GM12874 (cell line): Measurements from ENCODE around the gene DNAAF5.

Experiments
- CTCF ChIP-seq: IDR thresholded peaks from 2 replicates; pipeline ENCODE4 v1.5.1; 2011; ENCODE audit warnings: low read depth, mild to moderate bottlenecking, control low read depth, low read length, moderate library complexity; ENCODE audit not compliant: insufficient read depth

DNAAF5 gene

DNA sequence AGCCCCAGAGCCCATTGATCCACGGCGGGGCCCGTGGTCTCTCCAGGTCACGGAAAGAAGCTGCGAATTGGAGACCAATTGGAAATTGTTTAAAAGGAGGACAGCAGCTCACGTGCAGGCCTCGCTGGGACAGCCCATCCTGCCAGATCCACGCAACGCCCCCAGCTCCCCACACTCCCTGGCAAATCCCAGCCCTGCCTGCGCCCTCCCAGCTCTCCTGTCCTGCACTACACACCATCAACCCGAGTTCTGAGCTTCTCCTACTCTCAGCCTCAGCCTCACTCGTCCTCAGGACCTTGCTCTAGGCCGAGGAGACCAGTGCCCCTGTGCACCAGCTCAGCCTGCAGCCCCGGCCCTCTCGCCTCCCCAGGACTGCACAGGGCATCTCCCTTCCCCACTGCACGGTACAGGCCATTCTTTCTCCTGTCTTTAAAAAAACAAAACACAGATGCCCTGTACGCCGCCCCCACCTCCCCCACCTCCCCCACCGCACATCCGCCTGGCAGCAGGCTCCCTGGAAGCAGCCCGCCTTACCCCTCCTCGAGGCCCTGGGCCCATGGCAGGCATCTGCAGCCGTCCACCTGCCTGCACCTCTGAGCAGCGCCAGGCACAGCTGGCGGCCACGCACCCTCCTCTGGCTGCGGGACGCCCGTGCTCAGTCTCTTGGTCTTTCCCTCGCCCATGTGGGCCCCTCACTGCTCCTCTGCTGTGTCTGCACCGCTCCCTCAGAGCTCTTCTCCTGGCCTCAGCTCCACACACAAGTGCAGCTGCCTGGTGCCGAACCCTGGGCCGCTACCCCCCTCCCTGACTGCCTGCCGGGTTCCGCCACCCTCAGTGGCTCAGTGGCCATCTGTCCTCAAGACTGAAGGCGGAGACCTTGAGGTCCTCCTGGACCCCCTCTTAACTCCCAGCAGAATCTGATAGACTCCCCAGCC, 57.3 kb downstream of the DNAAF5 start:
- no peak for TF ChIP-seq CTCF

DNA sequence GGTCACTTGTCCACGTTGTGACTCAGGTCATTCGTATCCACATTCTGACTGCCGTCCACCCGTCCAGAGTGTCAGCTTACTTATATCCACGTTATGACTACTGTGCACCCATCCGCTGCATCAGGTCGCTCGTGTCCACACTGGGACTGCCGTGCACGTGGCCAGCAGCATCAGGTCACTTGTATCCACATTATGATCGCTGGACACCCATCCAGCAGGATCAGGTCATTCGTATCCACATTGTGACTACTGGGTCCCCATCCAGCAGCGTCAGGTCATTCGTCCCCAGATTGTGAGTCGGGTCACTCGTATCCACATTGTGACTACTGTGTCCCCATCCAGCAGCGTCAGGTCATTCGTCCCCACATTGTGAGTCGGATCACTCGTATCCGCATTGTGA, 58.5 kb downstream of the DNAAF5 start:
- no peak for TF ChIP-seq CTCF

DNA sequence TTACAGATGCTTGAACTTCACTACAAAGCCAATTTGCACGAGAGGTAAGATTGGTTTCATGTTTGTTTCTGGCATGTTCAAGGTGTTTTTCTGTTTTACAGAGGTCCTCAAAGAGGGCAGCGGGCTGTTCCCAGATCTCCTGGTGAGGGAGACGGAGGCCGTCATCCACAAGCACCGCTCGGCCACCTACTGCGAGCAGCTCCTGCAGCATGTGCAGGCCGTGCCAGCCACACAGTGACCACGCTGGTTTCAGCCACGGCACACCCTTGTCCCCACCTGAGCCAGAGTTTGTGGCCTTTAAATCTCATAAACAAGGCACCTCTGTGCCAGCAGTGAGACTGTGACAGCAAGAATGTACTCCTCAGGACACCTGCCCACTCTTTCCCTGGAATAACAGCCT, 58.9 kb downstream of the DNAAF5 start:
- TF ChIP-seq CTCF, result no peak

GRCh38 chr7:786472-787255, 60.2 kb downstream of the DNAAF5 start:
- peak; percentile 83 for TF ChIP-seq CTCF

- TF ChIP-seq CTCF, result no peak
These were observed 61.1 kb downstream of the DNAAF5 start for GRCh38 chr7:787332-788240.

DNA sequence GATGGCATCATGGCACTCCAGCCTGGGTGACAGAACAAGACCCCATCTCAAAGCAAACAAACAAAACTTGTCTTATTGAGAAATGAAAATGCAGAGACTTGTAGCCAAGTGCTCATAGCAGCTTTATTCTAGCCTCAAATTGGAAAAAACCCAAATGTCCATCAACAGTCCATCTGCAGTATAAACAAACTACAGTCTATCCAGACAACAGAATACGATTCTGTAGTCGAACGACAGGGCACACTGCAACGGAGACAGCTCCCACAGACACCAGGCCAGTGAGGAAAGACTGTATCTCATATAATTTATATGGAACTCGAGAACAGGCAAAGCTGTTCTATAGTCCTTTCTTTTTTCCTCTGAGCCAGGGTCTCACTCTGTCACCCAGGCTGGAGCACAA, 65.0 kb downstream of the DNAAF5 start:
- no peak for TF ChIP-seq CTCF

DNA sequence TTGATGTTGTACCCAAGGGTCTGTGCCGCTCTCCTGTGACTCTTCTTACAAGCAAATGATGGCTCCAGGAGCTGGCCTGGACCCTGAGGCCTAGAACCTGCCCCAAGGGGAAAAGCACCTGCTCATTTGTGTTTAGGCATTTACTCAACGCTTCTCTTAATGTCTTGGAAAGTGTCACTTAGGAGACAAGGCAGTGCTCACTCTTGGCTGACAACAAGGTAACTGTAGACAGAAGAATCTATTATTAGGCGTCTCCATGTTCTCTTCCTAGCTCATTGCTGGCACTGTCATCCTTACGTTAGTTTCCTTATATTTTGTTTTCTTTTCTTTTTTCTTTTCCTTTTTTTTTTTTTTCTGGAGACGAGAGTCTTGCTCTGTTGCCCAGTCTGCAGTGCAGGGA, 67.7 kb downstream of the DNAAF5 start:
- TF ChIP-seq CTCF, result no peak
